ENCODE measurements around the gene RNLS.

GRCh38 chr10:88278912-88279311, 304.2 kb downstream of the RNLS start:
- TF ChIP-seq POLR2AphosphoS5 (IDR thresholded peaks at IDR 0.05; ENCODE audit: low read depth, low read length): no peak
- TF ChIP-seq TAF1 (IDR thresholded peaks at IDR 0.05; ENCODE audit: borderline replicate concordance, insufficient read depth, low read length): no peak

Data from PFSK-1 (cell line).